SW480 (cell line): ENCODE measurements around the gene THADA.

Experiments used
- DNase-seq: peaks from one replicate; pipeline ENCODE4 v3.0.0-alpha.2; 2016; ENCODE audit warnings: low spot score

Gene THADA

DNA sequence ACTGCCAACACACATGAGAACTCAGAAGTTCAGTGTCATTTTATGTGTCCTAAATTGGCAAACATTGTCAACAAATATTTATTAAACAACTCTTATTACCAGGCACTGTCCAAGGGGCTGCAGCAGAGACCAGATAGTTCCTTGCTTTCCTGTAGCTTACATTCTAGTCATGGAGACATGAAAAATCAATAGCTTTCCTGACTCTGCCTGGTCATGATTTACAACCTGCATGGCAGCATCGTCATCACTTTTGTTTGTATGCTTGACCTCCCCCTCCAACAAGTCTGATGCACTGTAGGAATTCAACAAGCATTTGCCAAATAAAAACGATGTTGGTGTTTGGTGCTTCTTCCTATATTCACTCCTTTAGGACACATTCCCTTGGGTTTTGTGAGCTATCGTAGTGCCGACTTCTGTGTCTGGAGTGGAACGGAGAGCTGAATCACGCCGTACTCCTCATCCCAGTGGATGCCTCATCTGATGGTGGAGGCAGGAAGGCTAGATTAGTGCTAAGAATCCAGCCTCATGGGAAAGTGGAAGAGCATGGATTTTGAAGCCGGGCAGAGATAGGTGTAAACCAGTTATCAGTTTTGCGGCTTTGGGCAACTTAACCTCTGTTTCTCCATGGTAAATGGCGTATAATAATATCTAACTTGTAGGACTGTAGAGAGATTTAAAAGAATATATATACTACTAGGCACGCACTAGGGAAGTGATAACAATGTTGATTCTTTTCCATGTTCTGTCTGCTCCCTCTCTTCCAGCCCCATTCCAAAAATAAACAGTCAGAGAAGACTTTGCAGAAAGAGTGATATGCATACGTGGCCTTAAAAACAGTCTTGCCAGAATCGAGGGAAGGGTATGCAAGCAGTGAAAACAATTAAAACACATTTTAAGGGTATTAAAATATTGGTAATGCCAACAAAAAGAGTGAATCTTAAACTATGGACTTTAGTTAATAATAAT is 249.0 kb downstream of the THADA start:
- DNase-seq, result no peak

GRCh38 chr2:43345872-43346271 is 250.0 kb downstream of the THADA start:
- no peak for DNase-seq

DNA sequence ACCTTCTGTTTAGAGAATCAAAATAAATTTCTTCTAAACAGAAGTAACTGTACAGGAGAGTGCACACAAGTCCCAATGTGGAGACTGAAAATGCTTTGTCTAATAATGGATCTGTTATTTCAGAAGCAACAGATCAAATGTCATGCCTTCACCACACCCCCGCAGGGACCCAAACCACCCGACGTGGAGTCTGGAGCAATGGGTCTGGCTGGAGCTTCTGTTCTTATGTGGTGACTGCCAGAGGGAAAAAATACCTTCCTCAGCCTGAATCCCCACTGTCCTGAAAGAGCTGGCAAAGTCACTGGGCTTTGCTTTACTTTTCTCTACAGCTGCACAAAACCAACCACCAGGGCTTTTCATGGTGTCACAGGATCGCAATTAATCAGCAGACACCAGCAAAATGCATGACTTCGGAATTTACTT is 250.4 kb downstream of the THADA start:
- no peak for DNase-seq

GRCh38 chr2:43344868-43345373 is 250.9 kb downstream of the THADA start:
- DNase-seq, result no peak

GRCh38 chr2:43343573-43344304 is 252.1 kb downstream of the THADA start:
- DNase-seq, result no peak

DNA sequence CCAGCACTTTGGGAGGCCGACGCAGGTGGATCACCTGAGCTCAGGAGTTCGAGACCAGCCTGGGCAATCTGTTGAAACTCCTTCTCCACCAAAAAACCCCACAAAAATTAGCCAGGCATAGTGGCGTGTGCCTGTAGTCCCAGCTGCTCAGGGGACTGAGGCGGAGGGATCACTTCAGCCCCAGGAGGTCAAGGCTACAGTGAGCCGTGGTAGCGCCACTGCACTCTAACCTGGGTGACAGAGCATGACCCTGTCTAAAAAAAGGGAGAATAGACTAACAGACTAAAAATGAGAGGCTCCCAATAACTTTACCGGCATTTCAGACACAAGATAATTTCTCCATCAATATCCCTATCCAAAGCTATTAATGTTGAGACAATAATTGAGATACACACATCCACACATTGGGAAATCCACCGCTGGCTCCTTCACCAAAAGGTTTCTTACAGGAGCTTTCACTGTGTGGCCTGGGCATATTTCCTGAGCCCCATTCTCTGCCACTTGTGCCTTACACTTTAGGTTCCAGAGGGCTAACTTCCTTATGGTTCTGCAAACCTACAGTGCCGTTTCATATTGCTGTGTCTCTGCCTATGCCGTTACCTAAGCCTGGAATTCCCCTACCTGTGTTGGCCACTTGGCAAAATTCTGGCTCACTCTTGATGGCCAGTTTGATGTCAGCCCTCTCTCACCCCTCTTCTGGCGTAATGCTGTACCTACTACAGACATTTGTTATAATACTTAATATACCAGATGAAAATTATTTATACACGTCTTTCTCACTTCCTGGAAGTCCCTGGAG is 253.7 kb downstream of the THADA start:
- no peak for DNase-seq

- DNase-seq, result no peak
These were observed 254.9 kb downstream of the THADA start for GRCh38 chr2:43340945-43341356.

DNA sequence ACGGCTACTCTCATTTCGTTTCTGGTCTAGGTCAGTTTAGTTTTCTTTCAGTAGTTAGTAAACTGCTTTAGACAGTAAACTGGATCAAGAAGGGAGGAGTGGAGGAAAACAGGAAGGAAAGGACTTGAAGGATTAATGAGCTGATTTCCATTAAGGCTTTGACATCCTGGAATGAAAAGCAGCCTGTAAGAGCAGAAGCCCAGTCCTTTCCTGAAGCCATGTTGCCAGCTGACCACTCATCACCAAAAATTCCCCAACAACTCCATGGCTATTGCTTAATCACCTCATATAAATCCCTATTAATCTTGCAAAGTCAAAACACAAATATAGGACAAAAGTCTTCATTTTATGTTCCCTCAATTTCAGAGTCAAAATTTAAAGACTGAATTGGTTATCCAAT is 255.8 kb downstream of the THADA start:
- no peak for DNase-seq

DNA sequence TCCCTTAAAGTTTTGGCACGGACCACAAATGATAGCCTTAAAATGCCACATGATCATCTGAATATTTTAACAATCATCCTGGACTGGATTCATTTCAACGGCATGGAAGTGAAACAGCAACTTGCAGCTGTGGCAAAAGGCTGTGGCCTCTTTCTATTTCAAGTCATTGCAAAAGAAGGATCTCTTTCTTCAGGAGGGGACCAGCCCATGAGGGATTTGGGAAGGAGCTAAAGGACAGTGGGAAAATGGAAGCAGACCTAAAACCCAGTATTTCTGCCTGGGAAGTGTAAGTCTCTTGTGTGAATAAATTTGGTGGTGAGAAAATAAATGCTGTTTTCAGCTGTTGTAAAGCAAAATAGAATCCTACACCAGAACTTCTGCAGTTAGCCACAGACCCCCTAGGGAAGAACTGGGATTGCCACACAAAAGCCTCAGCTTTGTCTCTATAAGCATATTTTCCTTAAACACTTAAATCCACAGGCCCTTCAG is 262.1 kb downstream of the THADA start:
- no peak for DNase-seq

DNA sequence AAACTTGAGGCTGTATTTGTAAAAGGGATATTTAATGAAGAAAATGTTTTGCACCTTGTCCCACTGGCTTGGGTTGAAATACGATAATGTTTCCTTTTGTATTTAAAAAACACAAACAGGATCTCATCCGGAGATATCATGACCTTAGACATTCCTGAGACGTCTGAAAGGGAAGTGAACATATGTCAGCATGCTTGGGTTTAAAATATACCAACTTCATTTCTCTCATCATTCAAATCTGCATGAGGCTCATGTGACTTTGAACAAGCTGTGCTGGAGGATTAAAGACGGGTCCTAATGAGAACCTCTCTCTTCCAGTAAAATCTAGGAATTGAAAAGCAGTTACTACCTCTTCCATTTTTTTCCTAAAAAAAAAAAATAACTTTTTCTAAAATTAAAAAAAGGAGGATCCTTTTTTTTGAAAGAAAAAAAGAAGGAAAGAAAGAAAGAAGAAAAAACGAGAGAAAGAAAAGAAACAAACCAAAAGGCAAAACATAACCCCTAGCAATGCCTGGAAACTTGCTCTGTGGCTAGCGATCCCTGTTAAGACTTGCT is 262.7 kb downstream of the THADA start:
- no peak for DNase-seq

DNA sequence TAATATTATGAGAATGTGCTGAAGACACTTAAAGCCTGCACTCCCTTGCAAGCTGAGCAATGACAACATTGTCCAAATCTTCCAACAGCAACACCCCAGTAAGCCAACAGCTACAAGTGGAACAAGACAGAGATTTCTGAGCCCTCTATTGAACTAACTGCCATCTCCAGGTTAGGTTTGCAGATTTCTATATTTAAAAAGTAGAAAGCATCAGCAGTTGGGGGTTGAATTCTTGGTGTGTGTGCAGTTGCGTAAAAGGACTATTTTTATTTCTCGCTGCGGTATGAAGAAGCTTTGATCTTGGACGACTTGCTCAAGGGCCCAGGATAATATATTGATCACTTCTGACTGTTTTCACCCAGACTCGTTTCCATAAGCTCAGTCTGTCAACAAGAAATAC is 263.2 kb downstream of the THADA start:
- no peak for DNase-seq

DNA sequence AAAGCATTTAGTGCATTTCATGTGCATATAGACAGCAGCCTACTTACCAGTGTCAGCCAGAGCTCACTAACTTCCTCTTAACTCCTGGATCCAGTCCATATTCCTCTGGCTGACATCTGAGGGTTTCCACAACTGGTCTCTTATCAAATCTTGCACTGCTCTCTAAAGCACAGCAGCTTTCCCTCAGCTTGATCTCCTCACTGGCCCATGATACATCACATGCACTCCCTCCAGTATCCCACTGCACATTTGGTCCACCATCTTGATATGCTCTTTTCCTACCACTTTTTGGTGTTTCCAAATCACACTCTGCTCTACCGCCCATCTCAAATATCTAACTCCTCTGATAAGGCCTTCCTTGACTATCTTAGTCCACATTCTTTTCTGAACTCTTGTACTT is 264.4 kb downstream of the THADA start:
- no peak for DNase-seq

GRCh38 chr2:43329637-43330036 is 266.2 kb downstream of the THADA start:
- no peak for DNase-seq

- DNase-seq, result no peak
These were observed 267.0 kb downstream of the THADA start for GRCh38 chr2:43328832-43329231.

- DNase-seq, result no peak
These were observed 267.7 kb downstream of the THADA start for GRCh38 chr2:43328133-43328532.

GRCh38 chr2:43327119-43327518 is 268.7 kb downstream of the THADA start:
- DNase-seq, result no peak

GRCh38 chr2:43326101-43326825 is 269.6 kb downstream of the THADA start:
- DNase-seq, result peak; percentile 13

DNA sequence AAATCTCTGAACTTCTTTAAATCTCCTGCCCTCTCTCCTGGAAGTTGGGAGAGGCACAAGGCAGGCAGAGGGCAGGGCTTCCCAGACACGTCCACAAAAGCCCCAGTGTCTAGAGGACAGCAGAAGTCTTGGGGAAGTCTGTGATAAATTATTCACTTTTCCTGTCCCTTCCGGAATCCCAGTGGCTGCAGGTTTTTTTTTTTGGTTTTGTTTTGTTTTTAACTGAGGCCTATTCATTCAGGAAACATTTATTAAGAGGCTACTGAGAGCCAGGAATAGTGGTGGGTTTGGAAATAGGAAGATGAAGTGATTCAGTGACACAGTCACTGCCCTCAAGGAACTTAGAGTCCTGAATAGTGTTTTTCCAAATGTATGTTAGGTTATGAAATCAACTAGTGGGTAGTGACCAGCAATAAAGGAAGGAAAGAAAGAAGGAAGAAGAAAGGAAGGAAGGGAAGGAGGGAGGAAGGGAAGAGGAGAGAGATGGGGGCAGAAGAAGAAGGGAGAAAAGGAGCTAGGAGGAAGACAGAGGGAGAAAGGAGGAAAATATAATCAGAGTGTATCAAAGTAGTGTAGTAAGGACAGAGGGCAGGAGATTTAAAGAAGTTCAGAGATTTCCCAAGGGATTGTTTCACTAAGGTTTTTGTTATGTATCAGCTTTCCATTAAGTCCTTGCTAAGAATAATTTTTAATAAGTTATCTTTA is 270.6 kb downstream of the THADA start:
- DNase-seq, result no peak

GRCh38 chr2:43324259-43325106 is 271.4 kb downstream of the THADA start:
- no peak for DNase-seq
